ENCODE data around the gene CLEC20A. TPM values are rescaled to one million over a fixed set of nuclear protein-coding genes. Genes with fewer than 3 reads are reported as not detected.

The CLEC20A gene
- total and polyA plus RNA-seq, 8 donors: 0.31 TPM; not detected in 7

DNA sequence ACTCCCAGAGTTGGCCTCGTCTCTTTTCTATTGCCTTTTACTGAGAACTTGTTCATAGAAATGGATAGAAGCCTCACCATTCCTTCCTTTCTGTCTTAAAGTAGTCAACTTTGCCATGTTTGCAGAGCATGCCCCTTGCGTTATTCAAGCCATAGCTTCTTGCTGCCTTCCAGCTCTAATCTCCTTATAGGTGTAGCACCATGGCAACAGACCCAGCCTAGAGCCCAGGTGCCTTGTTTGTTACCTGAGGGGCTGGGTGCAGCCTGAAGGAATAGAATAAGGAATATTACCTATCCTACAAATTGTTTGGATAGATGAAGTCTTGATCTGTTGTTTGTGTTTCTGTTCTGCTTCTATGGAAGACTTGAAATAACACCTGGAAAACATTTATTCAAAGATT lies 59.9 kb downstream of the CLEC20A start:
- no peaks in the 10 kb centered on the region for H3K9me3 ChIP-seq
- H3K4me1 ChIP-seq: no peaks in the 10 kb centered on the region
- no peak overlapping the region for H3K4me3 ChIP-seq
- no peak overlapping the region for H3K27ac ChIP-seq
- DNase-seq: no peak
- WGBS, 5 donors: 53 to 78% (median 72%) methylated on average over 2 of the region's 2 CpGs
- no peaks in the 10 kb centered on the region for H3K27me3 ChIP-seq
- TF ChIP-seq POLR2AphosphoS5 (IDR thresholded peaks at IDR 0.05) (no peak), EP300 (IDR thresholded peaks at IDR 0.05) (no peak), POLR2A (IDR thresholded peaks at IDR 0.05) (no peak)
- TF ChIP-seq, protein P1, sequence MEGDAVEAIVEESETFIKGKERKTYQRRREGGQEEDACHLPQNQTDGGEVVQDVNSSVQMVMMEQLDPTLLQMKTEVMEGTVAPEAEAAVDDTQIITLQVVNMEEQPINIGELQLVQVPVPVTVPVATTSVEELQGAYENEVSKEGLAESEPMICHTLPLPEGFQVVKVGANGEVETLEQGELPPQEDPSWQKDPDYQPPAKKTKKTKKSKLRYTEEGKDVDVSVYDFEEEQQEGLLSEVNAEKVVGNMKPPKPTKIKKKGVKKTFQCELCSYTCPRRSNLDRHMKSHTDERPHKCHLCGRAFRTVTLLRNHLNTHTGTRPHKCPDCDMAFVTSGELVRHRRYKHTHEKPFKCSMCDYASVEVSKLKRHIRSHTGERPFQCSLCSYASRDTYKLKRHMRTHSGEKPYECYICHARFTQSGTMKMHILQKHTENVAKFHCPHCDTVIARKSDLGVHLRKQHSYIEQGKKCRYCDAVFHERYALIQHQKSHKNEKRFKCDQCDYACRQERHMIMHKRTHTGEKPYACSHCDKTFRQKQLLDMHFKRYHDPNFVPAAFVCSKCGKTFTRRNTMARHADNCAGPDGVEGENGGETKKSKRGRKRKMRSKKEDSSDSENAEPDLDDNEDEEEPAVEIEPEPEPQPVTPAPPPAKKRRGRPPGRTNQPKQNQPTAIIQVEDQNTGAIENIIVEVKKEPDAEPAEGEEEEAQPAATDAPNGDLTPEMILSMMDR (IDR thresholded peaks at IDR 0.05): no peak
- intact Hi-C loops (cut with DNase I; ENCODE audit: low total_unique reads): no loop called here
- H3K36me3 ChIP-seq: peaks cover 0 to 10% (median 6%) of the 10 kb centered on the region in 4 donors

DNA sequence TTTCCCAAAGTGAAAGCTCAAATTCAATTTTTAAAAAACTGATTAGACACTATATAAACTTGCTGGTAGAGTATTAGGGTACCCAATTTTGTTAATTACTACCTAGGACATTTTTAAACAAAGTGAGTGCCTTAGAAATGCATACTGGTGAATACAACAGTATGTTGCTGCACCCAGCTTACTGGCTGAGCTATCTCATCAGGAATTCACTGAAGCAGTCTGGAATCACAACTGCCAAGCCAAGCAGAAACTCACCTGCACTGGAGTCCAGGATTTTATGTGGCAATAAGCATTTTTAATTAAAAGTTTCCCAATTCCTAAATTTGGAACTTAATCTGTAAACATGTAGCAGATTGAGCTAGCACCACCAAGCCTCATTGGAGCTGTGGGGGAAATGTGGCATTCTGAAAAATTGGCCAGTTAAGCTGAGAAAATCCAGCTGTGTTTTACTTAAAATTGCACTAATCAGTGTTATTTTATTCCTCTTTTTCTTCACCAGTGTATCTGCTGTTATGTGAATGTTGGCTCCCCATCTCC lies 61.8 kb downstream of the CLEC20A start:
- Histone ChIP-seq H3K4me1 (no peaks in the 10 kb centered on the region), H3K4me3 (no peak overlapping the region), H3K36me3 (no peaks in the 10 kb centered on the region), H3K27ac (no peak overlapping the region), H3K9me3 (no peaks in the 10 kb centered on the region), H3K27me3 (no peaks in the 10 kb centered on the region)
- TF ChIP-seq POLR2A (IDR thresholded peaks at IDR 0.05) (no peak), POLR2AphosphoS5 (IDR thresholded peaks at IDR 0.05) (no peak), EP300 (IDR thresholded peaks at IDR 0.05) (no peak)
- TF ChIP-seq, protein P1 (IDR thresholded peaks at IDR 0.05): no peak
- intact Hi-C loops (cut with DNase I; ENCODE audit: low total_unique reads): no loop called here
- no peak for DNase-seq

DNA sequence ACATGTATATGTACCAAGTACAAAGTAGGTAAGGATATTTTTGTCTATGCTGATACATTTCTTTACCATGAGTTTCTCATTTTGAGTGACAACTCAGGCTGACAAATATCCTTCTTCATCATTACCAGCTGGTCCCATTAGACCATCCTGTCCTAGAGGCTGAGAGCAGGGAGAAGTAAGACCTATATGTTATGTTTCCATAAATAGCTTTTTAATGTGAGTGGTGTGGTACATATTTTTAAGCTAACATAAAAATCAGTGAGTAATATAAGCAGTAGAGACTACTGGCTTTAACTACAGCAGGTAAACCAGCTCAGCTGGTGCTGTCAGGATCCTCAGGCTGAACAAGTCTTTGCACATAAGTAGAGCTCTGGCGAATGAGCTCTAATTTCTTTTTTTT lies 62.4 kb downstream of the CLEC20A start:
- Histone ChIP-seq H3K36me3 (no peaks in the 10 kb centered on the region), H3K27ac (no peak overlapping the region), H3K27me3 (no peaks in the 10 kb centered on the region), H3K4me1 (no peaks in the 10 kb centered on the region), H3K9me3 (no peaks in the 10 kb centered on the region), H3K4me3 (no peak overlapping the region)
- DNase-seq: no peak
- TF ChIP-seq POLR2A (IDR thresholded peaks at IDR 0.05): no peak
- 66 to 86% (median 80%) methylated on average over 1 of the region's 1 CpG for WGBS, 5 donors
- intact Hi-C loops (cut with DNase I; ENCODE audit: low total_unique reads): no loop called here

Small RNAs within 50 kb of the gene (small RNA-seq; reads per million reads assigned to genes)
- 0 reads per million in 4 donors for gene RF00017

Other genes with a start within 250 kb of the CLEC20A start
- gene TEX35, start 16.1 kb upstream of the CLEC20A start, total RNA-seq: not detected
- under 1 TPM in 1 of 3 donors, not detected in 2; 0.76 TPM for gene TEX35, start 16.1 kb upstream of the CLEC20A start, polyA plus RNA-seq
- 10 to 100 TPM in 3 of 5 donors, 1 to 10 TPM in 2; 6.7 to 72.3 (median 14.0) TPM for gene RALGPS2, start 228.3 kb upstream of the CLEC20A start, total RNA-seq
- 1 to 10 TPM; 3.1 to 6.0 (median 4.0) TPM for gene RALGPS2, start 228.3 kb upstream of the CLEC20A start, polyA plus RNA-seq

All from stomach (tissue), 9 donors.